HS-5 (cell line): ENCODE results near the gene CENPT.

Experiments
- DNase-seq: peaks from one replicate; pipeline ENCODE4 v3.0.0-alpha.2; 2012; ENCODE audit warnings: low read depth

Gene CENPT

DNA sequence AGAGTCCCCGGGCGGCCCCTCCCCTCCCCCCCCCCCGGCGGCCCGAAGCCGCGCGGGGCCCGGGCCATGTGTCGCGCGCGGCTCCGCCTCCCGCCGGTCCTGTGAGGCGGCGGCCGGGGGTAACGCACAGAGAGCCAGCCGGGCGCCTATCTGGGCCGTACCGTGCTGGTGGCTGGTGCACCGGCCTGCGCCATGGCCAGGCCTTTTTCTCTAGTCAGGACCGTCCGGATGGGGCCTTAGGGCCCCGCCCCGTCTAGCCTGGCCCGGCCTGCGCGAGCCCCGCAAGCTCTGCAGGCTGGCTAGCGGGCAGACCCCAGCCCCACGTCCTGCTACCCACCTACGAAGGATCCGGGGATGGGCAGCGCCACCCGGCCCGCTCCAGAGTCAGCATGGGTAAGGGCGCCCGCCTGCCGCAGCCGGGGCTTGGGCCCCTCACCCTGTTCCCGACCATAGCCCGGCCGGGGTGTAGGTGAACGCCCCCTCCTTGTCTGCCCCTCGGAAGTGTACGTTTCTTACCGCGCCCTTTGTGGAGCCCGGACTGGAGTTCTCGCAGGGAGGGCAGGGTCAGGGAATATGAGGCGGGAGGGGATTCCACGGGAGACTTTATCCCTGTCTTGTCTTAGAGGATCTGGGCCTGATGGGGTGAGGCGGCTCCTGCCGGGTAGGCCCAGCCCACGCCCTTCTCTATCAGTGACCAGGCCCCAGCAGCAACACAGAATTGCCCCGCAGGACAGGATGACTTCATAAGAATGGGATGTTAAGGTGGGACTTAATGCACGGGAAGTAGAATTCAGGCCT is at the start of gene CENPT:
CENPT (minus strand) TSS at position 630 of the 798 bp plus-strand sequence. CDS start 13,834 bp downstream, outside the sequence.
- no peak for DNase-seq

GRCh38 chr16:67897231-67897630 is 49.7 kb upstream of the CENPT start:
- DNase-seq: no peak

- DNase-seq: no peak
Measured at GRCh38 chr16:67893743-67894399, 46.4 kb upstream of the CENPT start.

GRCh38 chr16:67892899-67893742 is 45.6 kb upstream of the CENPT start, which contains the start of gene PSKH1:
TSS of gene PSKH1 (plus strand) at chr16:67893254. CDS start at chr16:67908750, 15,496 bp downstream.
- DNase-seq: peak; percentile 71

DNA sequence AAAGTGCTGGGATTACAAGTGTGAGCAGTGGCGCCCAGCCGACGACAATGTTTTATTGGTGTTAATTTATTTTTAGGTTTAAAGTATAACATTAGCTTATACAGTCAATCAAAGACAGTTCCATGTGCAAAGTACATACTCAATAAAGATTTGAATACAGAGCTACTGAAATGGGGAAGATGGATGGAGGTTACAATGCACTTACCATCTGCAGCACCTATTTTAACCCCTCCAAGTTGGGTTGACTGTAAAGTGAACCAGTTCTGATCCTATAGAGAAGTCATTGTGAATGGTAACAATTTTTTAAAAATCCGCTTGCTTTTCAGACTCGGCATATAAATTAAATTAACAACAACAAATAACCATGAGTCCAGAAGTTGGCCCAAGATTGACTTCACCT is 44.9 kb upstream of the CENPT start:
- DNase-seq: no peak

DNA sequence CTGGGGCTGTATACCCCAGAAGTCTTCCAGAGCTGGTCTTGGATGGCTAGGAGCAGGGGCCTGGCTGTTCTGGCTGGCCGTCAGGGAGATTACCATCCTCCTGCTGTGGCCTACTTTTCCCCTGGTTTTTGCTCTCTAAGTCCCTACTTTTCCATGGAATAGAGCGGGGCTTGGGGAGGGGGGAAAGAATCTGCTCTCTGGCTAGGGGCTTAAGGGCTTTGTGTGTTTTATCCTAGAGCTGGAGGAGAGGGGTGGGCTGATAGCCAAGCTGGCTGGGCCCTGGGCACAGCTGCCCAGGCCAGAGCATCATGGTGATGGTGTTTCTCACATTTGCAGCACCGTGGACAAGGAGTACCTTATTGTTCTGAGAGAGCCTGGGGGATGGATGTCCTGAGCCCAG is 40.8 kb upstream of the CENPT start:
- no peak for DNase-seq

DNA sequence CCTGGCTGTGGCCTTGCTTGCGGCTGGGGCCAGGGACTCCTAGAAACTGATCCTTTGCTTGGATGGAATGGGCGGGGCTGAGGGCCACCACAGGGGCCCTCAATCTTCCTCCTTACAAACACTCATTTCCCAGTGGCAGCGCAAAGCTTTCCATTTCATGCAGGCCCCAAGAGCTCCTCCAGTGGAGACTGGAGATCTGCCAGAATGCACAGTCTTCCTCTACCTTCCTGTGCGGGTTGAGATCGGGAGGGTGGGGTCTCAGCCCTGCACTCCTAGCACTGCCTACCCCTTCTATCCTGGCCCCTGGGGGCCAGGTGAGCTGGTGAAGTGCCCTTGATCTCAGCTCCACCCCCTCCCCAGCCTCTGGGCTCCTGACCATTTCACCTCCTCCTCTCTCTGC is 38.9 kb upstream of the CENPT start:
- DNase-seq: no peak

GRCh38 chr16:67885976-67886375 is 38.5 kb upstream of the CENPT start:
- DNase-seq: no peak

GRCh38 chr16:67885545-67885944 is 38.1 kb upstream of the CENPT start:
- DNase-seq: no peak

DNA sequence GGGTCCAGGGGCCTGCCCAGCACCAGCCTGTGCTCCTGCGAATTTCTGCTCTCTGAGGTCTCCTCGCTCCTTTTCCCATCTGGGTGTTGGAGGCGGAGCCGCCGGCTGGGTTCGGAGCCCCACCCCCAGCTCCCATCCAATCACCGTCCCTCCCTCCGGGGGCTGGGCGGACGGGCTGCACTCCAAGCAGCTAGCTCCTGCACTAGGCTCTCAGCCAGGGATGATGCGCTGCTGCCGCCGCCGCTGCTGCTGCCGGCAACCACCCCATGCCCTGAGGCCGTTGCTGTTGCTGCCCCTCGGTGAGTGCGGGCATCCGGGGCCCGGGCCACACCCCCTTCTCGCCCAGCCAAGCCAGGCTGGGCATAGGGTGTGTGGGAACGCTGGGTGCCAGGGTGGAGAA is 37.2 kb upstream of the CENPT start, which contains the start of gene NRN1L:
NRN1L (plus strand) TSS at position 202 of the 400 bp plus-strand sequence; CDS start at position 221, 19 bp downstream.
- no peak for DNase-seq

DNA sequence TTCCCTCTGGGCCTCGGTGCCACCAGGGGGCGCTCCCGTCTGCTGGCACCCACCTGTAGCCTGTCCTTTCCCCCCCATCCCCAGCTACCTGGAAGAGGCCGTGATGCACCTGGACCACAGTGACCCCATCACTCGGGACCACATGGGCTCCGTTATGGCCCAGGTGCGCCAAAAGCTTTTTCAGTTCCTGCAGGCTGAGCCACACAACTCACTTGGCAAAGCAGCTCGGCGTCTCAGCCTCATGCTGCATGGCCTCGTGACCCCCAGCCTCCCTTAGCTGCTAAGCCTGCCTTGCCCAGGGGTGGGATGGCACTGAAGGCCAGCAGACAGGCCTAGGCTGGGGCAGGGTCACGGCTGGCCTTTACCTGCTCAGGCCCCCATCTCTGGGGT is 36.4 kb upstream of the CENPT start:
- DNase-seq: no peak

- DNase-seq: no peak
Measured at GRCh38 chr16:67883146-67883871, 35.8 kb upstream of the CENPT start.

- no peak for DNase-seq
Measured at GRCh38 chr16:67882374-67883145, 35.1 kb upstream of the CENPT start.

GRCh38 chr16:67881621-67882161 is 34.2 kb upstream of the CENPT start:
- no peak for DNase-seq

DNA sequence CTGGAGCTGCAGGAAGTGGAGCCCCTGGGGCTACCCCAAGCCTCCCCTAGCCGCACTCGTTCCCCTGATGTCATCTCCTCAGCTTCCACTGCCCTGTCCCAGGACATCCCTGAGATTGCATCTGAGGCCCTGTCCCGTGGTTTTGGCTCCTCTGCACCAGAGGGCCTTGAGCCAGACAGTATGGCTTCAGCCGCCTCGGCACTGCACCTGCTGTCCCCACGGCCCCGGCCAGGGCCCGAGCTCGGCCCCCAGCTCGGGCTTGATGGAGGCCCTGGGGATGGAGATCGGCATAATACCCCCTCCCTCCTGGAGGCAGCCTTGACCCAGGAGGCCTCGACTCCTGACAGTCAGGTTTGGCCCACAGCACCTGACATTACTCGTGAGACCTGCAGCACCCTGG is 33.1 kb upstream of the CENPT start:
- DNase-seq: no peak

- DNase-seq: no peak
Measured at GRCh38 chr16:67879936-67880335, 32.4 kb upstream of the CENPT start.

GRCh38 chr16:67879462-67879861 is 32.0 kb upstream of the CENPT start:
- DNase-seq: no peak

- DNase-seq: no peak
Measured at GRCh38 chr16:67878846-67879245, 31.4 kb upstream of the CENPT start.

- DNase-seq: no peak
Measured at GRCh38 chr16:67878232-67878631, 30.7 kb upstream of the CENPT start.

DNA sequence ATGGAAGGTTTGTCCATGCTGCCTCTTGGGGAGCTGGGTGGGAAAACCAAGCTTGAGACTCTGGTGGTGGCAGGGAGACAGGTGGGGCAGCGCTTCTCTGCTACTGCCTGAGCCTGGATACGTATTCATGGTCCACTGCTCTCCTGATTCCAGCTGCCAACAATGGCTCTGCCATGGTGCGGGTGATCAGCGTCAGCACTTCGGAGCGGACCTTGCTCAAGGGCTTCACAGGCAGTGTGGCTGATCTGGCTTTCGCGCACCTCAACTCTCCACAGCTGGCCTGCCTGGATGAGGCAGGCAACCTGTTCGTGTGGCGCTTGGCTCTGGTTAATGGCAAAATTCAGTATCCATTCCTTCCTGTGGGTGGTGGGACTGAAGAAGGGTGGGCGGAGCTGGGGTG is 29.6 kb upstream of the CENPT start:
- no peak for DNase-seq

- DNase-seq: no peak
Measured at GRCh38 chr16:67874372-67874771, 26.9 kb upstream of the CENPT start.
